HTR-8/SVneo (cell line): ENCODE data around the gene DNAAF9.
A peak's percentile ranks its signal among the peaks of the same experiment; 100 is the strongest.

Experiments
- DNase-seq: peaks from one replicate; pipeline ENCODE4 v3.0.0; 2011; ENCODE audit warnings: low spot score, mixed read lengths; ENCODE audit not compliant: insufficient read length
- FAIRE-seq: peaks from 2 replicates; lab custom pipeline; 2011; peaks lifted over from hg19 to GRCh38; lab: Jason Lieb, UNC

Gene DNAAF9

GRCh38 chr20:3412600-3413392, 5.3 kb upstream of the DNAAF9 start:
- FAIRE-seq = no peak
- DNase-seq = no peak

DNA sequence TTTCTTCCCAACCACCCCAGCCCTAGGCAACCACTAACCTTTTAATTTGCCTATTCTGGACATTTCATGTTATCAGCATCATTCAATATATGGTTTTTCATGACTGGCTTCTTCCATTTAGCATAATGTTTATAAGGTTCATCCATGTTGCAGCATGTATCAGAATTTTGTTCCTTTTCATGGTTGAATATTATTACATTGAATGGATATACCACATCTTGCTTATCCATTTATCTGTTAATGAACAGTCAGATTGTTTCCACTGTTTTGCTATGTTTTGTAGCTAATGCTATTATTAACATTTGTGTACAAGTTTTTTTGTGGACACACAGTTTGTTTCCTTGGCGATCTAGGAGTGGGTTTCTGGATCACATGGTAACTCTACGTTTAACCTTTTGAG, 3.0 kb upstream of the DNAAF9 start:
- DNase-seq = no peak
- no peak for FAIRE-seq

DNA sequence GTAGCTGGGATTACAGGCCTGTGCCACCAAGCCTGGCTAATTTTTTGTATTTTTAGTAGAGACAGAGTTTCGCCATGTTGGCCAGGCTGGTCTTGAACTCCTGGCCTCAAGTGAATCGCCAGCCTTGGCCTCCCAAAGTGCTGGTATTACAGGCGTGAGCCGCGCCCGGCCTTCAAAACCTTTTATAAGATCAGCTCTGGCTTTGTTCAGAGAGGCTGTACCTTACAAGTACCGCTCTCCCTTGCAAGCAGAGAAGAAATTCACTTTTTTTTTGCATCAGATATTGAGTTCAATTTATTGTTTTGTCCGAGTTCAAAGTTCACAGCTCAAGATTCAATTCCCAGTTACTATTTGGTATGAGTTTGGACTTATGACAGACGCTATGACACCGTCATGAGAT, 1.9 kb upstream of the DNAAF9 start:
- no peak for DNase-seq
- FAIRE-seq = no peak

DNA sequence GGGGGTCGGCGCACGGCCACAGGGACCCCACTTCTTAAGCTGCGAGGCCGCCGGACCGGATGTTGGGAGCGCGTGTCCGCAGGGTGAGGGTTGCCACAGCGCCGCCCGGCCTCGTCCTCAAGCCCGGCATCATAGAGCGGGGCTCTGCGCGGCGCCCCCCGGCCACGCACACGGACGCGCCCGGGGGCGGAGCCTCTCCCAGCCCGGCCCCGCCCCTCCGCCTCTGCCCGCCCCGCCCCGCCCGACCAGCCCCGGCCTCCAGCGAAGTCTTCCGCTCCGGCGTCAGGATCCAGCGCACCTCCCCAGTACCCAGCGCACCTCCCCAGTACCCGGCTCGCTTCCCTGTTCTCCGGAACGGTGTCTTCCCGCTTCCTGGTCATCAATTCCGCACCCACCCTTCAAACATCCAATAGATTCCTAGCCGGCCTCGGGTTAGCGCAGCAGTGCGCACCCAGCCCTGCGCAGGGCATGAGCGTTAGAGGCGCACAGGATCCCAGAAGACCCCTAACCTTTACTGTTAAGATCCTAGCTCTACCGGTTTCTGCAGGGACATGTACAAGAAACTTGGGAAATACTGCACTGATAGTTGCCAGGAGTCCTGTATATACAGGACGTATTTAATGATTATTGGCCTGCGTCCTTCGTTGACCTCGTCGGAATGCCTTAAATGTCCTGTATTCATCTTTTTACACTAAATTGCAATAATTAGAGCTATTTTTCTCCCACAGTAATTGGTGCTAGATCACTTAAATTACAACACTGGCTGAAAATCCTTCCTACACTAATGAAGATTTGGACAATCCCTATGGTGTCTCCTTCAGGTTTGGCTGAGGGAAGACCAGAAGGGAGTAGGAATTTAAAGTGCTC, 535 bp upstream of the DNAAF9 start:
- DNase-seq (peak; percentile 83), FAIRE-seq (no peak)

GRCh38 chr20:3406481-3407039, 909 bp downstream of the DNAAF9 start:
- DNase-seq (no peak), FAIRE-seq (no peak)

DNA sequence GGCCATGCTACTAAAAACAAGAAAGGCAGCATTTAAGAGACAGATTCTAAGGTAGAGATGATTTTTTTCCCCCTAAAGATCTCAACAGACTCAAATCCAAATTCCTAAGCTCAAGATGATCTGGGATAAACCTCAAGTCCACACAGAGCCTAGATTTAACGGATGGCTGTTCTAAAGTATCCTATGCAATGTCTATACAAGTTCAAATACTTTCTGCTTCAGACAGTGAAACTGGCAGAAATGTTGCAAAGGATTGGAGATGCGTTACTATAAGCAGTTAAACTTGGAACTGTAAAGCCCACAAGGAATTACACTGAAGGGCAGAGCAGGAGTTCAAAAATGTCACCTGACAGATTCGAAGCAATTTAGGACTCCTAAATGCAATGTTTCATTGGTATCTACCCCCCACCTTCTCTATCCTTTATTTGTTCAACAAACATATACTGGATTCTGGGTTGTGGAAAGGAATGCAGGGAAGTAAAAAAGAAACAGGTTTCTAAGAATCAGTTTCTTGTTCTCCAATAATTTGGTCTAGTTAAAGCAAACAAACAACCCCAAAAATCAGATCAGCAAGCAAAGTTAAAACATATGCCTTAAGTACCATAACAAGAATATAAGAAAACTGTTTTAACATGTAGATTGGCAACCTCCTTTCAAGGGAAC, 1.6 kb downstream of the DNAAF9 start:
- DNase-seq (no peak), FAIRE-seq (no peak)

GRCh38 chr20:3405139-3405538, 2.3 kb downstream of the DNAAF9 start:
- FAIRE-seq = no peak

GRCh38 chr20:3404402-3404801, 3.1 kb downstream of the DNAAF9 start:
- no peak for FAIRE-seq
- no peak for DNase-seq

More at GRCh38 chr20:3405139-3405538, 2.3 kb downstream of the DNAAF9 start:
- no peak for DNase-seq

DNA sequence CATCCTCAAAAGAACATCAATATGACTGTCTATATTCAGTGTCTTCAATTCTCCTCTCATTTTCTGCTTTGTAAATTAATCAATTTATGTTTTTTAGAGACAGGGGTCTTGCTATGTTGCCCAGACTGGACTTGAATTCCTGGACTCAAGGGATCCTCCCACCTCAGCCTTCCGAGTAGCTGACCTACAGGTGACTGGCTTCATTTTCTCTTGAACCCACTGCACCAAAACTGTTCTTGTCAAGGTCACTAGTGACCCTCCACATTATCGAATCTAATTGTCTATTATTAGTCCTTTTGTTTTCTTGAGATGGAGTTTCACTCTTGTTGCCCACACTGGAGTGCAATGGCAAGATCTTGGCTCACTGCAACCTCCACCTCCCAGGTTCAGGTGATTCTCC, 3.7 kb downstream of the DNAAF9 start:
- DNase-seq = no peak
- FAIRE-seq = no peak

DNA sequence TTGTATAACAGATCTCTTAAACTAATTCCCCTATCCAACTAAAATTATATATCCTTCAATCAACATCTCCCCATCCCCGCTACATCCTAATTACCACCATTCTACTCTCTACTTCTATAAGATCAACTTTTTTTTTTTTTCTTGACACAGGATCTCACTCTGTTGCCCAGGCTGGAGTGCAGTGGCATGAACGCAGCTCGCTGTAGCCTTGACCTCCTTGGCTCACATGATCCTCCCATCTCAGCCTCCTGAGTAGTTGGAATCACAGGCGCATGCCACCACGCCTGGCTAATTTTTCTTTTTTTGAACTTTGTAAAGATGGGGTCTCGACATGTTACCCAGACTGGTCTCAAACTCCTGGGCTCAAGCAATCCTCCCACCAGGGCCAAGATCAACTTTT, 5.0 kb downstream of the DNAAF9 start:
- FAIRE-seq (no peak), DNase-seq (no peak)

- FAIRE-seq = no peak
- DNase-seq = no peak
Observed at GRCh38 chr20:3400260-3401155, 7.0 kb downstream of the DNAAF9 start.

- DNase-seq = no peak
- FAIRE-seq = no peak
Observed at GRCh38 chr20:3398681-3399252, 8.7 kb downstream of the DNAAF9 start.

GRCh38 chr20:3396492-3396891, 11.0 kb downstream of the DNAAF9 start:
- FAIRE-seq = no peak

GRCh38 chr20:3392756-3393155, 14.7 kb downstream of the DNAAF9 start:
- DNase-seq (no peak), FAIRE-seq (no peak)

More at GRCh38 chr20:3396492-3396891, 11.0 kb downstream of the DNAAF9 start:
- no peak for DNase-seq

DNA sequence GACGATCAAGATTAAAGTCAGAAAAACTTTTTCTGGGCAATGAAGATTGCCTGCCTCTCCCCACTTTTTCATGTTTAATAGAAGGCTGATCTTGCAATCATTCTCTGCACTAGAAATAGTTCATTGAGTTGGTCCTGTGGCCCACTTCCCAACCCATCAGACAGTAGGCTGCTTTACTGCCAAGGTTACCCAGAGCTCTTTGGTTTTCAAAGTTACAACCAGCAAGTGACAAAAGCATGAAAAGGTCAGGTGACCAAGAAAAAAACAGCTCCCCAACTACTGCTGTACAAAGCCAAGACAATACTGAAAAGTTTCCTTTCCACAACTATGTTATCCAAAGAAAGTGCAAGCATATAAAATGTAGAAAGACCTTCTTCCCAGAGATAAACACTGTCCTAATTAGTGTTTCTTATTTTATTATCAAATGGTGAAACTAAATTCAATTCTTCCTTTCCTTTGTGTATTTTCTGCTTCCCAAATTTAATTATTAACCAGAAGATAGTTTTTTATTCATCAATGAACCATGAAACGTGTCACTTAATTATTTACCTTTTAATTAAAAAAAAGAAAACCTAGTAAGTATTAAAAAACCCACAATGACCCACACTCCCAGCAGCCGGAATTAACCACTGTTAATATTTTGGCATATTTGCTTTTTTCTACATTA, 16.6 kb downstream of the DNAAF9 start:
- DNase-seq = no peak
- no peak for FAIRE-seq

DNA sequence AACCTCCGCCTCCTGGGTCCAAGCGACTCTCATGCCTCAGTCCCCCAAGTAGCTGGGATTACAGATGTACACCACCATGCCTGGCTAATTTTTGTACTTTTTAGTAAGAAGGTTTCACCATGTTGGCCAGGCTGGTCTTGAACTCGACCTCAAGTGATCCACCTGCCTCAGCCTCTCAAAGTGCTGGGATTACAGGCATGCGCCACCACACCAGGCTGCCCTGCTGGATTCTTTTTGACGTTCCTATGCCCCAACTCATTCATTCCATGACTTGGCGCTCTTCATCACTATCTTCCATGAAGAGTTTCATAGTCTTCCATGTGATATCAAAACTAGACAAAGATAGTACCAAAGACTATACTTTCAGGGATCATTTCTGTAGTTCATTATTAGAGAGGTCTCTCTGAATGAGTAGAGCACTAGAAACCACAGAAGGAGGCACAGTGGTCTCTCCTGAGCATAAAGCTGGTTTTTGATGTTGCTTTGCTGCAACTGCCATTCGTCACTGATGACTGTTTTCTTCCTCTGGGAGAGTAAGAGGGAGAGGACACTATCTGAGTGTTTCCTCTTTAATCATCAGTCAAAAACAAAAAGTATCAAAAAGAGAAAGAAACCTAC, 23.5 kb downstream of the DNAAF9 start:
- no peak for DNase-seq
- no peak for FAIRE-seq

DNA sequence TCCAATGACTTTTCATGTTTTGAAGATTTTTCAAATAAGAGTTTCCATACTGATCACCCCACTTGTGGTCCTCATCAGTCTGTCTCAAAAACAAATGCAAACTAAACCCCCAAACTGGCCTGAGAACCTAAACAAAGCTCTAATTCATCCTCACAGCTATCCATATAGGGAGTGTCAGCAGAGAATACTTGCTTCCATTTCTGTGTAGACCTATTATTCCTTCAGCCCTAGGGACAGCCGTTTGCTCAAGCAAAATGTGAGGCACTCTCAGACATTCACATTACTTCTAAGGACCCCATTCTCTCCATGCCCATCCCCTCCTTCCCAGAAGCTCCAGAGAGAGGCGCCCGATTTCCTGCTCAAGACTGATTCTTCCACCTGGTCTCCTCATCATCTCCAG, 24.6 kb downstream of the DNAAF9 start:
- DNase-seq = no peak
- FAIRE-seq = no peak
